Measurements from ENCODE around the gene CNKSR1. TPM values are rescaled to one million over a fixed set of nuclear protein-coding genes. Genes with fewer than 3 reads are reported as not detected.

The CNKSR1 gene
- polyA plus RNA-seq, 1 donor (not counting 4 experiments of a cell fraction or from before 2014, with no cell fraction given): 10.6 TPM

- Histone ChIP-seq H3K4me3 (ENCODE audit: control insufficient read depth in 2 of 3, extremely low read depth in 1 of 3, insufficient read depth in 2 of 3, low read depth in 1 of 3, low read length in 3 of 3) (no peak overlapping the region), H3K4me2 (ENCODE audit: control insufficient read depth, extremely low read depth, insufficient read depth, low read depth, low read length) (no peak overlapping the region), H3K36me3 (ENCODE audit: control insufficient read depth in 2 of 2, extremely low read depth in 1 of 2, insufficient read depth in 2 of 2, low read length in 2 of 2) (no peaks in the 10 kb centered on the region), H3K9me3 (ENCODE audit: control insufficient read depth, low read depth, low read length) (no peaks in the 10 kb centered on the region), H3K9me1 (ENCODE audit: control insufficient read depth, extremely low read depth, insufficient read depth, low read length) (no peaks in the 10 kb centered on the region), H2AFZ (ENCODE audit: control insufficient read depth, low read length) (no peak overlapping the region), H3K27ac (ENCODE audit: control insufficient read depth, insufficient read depth, low read length) (no peak overlapping the region), H3K4me1 (ENCODE audit: control insufficient read depth, extremely low read depth, insufficient read depth, low read length) (peaks cover 20% of the 10 kb centered on the region), H3K27me3 (ENCODE audit: control insufficient read depth, extremely low read depth, insufficient read depth, low read length) (peaks cover 13% of the 10 kb centered on the region), H3K9ac (ENCODE audit: control insufficient read depth, extremely low read depth, insufficient read depth, low read length) (no peak overlapping the region), H3K79me2 (ENCODE audit: control insufficient read depth, insufficient read depth, low read length) (no peaks in the 10 kb centered on the region), H4K20me1 (ENCODE audit: control insufficient read depth, extremely low read depth, insufficient read depth, low read length) (no peaks in the 10 kb centered on the region)
- DNase-seq (ENCODE audit: low read depth, low spot score) (no peak), FAIRE-seq (no peak)
- dilution Hi-C loops (cut with MboI; ENCODE audit: extremely low pct_ligation_motif_present, low sequenced_read_pairs): no loop called here
- no peak for TF ChIP-seq CTCF (optimal IDR thresholded peaks at IDR 0.05 in 1 of 3, IDR thresholded peaks at IDR 0.05 in 1 of 3, conservative IDR thresholded peaks at IDR 0.05 in 1 of 3; ENCODE audit: extremely low read depth in 1 of 3, insufficient read depth in 2 of 3, low read length in 3 of 3)
- TF ChIP-seq EZH2 (IDR thresholded peaks at IDR 0.05; ENCODE audit: low read length): no peak
These were observed 17.6 kb upstream of the CNKSR1 start for GRCh38 chr1:26159743-26160039.

GRCh38 chr1:26160527-26161414 lies 16.5 kb upstream of the CNKSR1 start:
- dilution Hi-C loops (cut with MboI; ENCODE audit: extremely low pct_ligation_motif_present, low sequenced_read_pairs): no loop called here
- H3K9ac ChIP-seq (ENCODE audit: control insufficient read depth, extremely low read depth, insufficient read depth, low read length): no peak overlapping the region
- H3K4me2 ChIP-seq (ENCODE audit: control insufficient read depth, extremely low read depth, insufficient read depth, low read depth, low read length): no peak overlapping the region
- no peaks in the 10 kb centered on the region for H3K9me3 ChIP-seq (ENCODE audit: control insufficient read depth, low read depth, low read length)
- TF ChIP-seq EZH2 (IDR thresholded peaks at IDR 0.05; ENCODE audit: low read length): no peak
- TF ChIP-seq CTCF (optimal IDR thresholded peaks at IDR 0.05 in 1 of 3, IDR thresholded peaks at IDR 0.05 in 1 of 3, conservative IDR thresholded peaks at IDR 0.05 in 1 of 3; ENCODE audit: extremely low read depth in 1 of 3, insufficient read depth in 2 of 3, low read length in 3 of 3): no peak
- no peaks in the 10 kb centered on the region for H3K79me2 ChIP-seq (ENCODE audit: control insufficient read depth, insufficient read depth, low read length)
- no peaks in the 10 kb centered on the region for H3K9me1 ChIP-seq (ENCODE audit: control insufficient read depth, extremely low read depth, insufficient read depth, low read length)
- H3K4me3 ChIP-seq (ENCODE audit: control insufficient read depth in 2 of 3, extremely low read depth in 1 of 3, insufficient read depth in 2 of 3, low read depth in 1 of 3, low read length in 3 of 3): no peak overlapping the region
- peak overlapping the region; percentile 56 for H2AFZ ChIP-seq (ENCODE audit: control insufficient read depth, low read length)
- no peaks in the 10 kb centered on the region for H3K36me3 ChIP-seq (ENCODE audit: control insufficient read depth in 2 of 2, extremely low read depth in 1 of 2, insufficient read depth in 2 of 2, low read length in 2 of 2)
- H3K27ac ChIP-seq (ENCODE audit: control insufficient read depth, insufficient read depth, low read length): no peak overlapping the region
- FAIRE-seq (no peak), DNase-seq (ENCODE audit: low read depth, low spot score) (no peak)
- H3K27me3 ChIP-seq (ENCODE audit: control insufficient read depth, extremely low read depth, insufficient read depth, low read length): peaks cover 13% of the 10 kb centered on the region
- peaks cover 20% of the 10 kb centered on the region for H3K4me1 ChIP-seq (ENCODE audit: control insufficient read depth, extremely low read depth, insufficient read depth, low read length)
- no peaks in the 10 kb centered on the region for H4K20me1 ChIP-seq (ENCODE audit: control insufficient read depth, extremely low read depth, insufficient read depth, low read length)

Measured in keratinocyte (primary cell).